HG02973 (cell line): ENCODE data around the gene SKOR1.

ENCODE experiments used
- ATAC-seq: cut with Tn5 transposase; IDR thresholded peaks from one replicate; pipeline ENCODE4 v1.9.1; 2021; ENCODE audit warnings: moderate library complexity; ENCODE audit not compliant: unreplicated experiment

SKOR1 gene, protein sequence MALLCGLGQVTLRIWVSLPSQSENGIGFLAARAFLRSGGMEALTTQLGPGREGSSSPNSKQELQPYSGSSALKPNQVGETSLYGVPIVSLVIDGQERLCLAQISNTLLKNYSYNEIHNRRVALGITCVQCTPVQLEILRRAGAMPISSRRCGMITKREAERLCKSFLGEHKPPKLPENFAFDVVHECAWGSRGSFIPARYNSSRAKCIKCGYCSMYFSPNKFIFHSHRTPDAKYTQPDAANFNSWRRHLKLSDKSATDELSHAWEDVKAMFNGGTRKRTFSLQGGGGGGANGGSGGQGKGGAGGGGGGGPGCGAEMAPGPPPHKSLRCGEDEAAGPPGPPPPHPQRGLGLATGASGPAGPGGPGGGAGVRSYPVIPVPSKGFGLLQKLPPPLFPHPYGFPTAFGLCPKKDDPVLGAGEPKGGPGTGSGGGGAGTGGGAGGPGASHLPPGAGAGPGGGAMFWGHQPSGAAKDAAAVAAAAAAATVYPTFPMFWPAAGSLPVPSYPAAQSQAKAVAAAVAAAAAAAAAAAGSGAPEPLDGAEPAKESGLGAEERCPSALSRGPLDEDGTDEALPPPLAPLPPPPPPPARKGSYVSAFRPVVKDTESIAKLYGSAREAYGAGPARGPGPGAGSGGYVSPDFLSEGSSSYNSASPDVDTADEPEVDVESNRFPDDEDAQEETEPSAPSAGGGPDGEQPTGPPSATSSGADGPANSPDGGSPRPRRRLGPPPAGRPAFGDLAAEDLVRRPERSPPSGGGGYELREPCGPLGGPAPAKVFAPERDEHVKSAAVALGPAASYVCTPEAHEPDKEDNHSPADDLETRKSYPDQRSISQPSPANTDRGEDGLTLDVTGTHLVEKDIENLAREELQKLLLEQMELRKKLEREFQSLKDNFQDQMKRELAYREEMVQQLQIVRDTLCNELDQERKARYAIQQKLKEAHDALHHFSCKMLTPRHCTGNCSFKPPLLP

DNA sequence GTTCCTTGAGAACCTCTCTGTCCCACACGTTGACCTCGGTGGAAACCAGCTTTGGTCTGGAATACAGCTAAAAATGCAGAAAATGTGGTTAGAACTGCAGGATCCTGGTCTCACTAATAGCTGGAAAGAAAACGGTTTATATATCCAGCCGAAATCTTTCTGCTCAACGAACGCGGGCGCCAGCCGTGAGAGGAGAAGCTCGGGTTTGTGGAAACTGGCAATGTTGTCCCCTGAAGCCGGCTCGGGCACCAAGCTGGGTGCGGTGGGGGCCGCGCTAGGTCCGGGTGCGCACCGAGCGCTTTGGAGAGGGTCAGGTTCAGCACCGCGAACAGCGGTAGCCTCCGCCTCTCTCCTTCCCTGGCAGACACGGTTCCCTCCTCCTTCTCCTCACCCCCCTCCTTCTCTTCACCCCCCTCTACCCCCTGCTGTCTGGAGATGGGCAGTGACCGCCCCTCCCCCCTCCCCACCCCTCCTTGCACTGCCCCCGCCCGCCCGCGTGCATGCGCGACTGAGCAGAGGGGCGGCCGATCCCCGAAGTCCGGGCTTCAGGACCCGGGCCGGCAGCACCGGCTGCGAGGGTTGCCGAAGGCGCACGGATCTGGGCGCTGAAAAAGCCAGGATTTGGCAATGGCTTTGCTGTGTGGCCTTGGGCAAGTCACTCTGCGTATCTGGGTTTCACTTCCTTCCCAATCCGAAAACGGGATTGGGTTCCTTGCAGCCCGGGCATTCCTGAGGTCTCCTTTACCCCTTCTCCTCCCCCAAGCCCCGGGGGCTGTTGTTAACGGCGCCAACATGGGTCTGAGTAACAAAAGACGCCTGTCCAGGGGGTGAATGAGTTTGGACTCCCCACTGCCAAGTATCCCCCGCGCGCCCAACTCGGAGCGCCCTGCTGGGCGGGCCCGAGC, at the start of gene SKOR1:
SKOR1 (plus strand) TSS at position 534 of the 905 bp plus-strand sequence; CDS start at position 628, 94 bp downstream.
- no peak for ATAC-seq

- no peak for ATAC-seq
Observed at GRCh38 chr15:67775998-67776397, 49.3 kb upstream of the SKOR1 start.

GRCh38 chr15:67776600-67776999, 48.7 kb upstream of the SKOR1 start:
- no peak for ATAC-seq

DNA sequence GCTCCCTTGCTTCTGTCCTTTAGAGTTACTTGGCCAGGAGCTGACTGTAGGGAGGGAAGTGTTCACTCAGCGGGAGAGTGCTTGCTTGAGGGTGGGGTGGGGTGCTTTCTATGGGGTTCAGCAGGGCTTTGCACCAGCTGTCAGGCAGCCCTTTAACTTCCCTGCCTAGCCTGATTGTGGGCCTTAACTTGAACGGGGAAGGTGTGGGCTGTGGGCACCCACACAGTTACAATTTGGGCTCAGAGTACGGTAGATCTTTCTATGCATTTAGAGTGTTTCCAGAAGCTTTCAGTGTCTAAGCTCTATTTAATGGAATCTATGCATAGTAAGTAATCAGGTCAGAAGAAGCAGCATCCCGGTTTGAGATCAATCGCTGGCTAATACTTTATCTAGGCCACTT, 48.2 kb upstream of the SKOR1 start:
- no peak for ATAC-seq

GRCh38 chr15:67777773-67778172, 47.5 kb upstream of the SKOR1 start:
- no peak for ATAC-seq

DNA sequence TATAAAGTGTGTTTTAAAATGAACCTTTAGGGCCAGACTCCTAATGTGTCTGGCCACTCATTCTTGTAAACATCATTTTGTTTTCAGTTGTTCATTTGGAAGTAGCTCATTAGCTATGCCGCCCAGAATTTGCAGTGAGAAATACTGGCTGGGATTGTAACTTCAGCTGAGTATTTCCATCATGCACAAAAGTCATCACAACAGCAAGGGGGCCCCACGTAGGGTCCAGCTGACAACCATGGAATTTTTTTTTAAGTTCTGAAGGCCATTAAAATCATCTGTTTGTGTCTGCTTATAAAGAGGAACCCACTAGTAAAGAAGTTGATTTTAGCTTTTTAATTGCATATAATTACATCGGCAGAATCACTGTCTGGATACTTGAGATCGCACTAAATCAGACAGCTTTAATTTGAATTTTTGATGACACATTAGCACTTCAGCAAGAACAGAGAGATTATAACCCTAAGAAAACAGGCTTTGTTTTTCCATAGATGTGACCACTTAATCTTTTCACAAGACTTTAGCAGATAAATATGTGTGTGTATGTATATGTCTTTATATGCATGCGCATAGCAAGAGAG, 46.3 kb upstream of the SKOR1 start:
- ATAC-seq: no peak

GRCh38 chr15:67779549-67780111, 45.7 kb upstream of the SKOR1 start:
- no peak for ATAC-seq

- ATAC-seq: no peak
Observed at GRCh38 chr15:67781061-67781460, 44.2 kb upstream of the SKOR1 start.

- no peak for ATAC-seq
Observed at GRCh38 chr15:67781907-67782690, 43.2 kb upstream of the SKOR1 start.

- no peak for ATAC-seq
Observed at GRCh38 chr15:67782691-67782991, 42.7 kb upstream of the SKOR1 start.

GRCh38 chr15:67783303-67783702, 42.0 kb upstream of the SKOR1 start:
- peak; percentile 58 for ATAC-seq

DNA sequence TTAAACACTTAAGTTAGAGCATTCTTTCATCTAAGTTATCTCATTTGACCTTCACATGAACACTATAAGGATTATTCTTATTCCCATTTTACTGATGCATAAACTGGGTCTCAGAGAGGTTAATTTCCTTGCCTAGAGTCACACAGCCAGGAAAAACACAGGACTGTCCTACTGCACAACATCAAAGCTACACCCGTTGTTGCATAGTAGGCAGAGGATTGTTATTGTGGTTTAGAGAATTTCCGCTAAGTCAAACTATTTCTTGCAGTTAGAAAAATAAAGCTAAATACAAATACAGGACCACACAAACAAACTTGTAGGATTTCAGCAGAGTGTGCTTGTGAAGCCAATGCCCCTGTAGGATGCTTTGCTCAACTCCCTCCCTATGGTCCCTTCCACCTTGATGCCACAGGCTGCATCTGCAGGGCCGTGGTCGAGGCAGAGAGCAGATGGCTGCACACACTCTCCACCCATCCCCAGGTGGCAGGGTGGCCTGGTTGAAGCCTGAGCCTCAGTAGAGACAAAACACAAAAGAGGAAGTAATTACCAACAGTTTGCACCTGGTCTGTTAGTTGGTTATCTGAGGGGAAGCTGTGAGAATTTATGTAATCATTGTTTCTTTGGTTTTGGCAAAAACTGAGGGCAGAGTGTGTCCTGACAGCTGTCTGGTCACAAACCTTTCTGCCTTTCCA, 41.1 kb upstream of the SKOR1 start:
- ATAC-seq: peak; percentile 59

DNA sequence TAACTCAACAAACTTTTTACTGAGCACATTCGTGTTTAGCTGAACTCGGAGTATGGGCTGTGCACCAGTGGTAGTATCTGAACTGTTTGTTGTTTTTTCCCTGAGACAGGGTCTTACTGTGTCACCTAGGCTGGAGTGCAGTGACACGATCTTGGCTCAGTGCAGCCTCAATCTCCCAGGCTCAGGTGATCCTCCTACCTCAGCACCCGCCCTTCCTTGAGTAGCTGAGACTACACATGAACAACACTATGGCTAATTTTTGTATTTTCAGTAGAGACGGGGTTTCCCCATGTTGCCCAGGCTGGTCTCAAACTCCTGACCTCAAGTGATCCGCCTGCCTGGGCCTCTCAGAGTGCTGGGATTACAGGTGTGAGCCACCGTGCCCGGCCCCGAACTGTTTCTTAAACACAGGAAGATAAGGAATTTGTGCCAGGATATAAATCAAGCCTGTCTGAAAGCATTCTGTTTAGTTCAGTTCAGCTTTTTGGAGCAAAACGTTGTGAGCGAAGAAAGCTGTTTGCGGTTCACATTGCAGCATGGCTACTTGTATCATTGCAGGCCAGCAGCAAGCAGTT, 40.4 kb upstream of the SKOR1 start:
- ATAC-seq: peak; percentile 3

- ATAC-seq: no peak
Observed at GRCh38 chr15:67785431-67785830, 39.9 kb upstream of the SKOR1 start.

GRCh38 chr15:67786646-67787045, 38.7 kb upstream of the SKOR1 start:
- no peak for ATAC-seq

- no peak for ATAC-seq
Observed at GRCh38 chr15:67788986-67789385, 36.3 kb upstream of the SKOR1 start.

- ATAC-seq: no peak
Observed at GRCh38 chr15:67790610-67791319, 34.5 kb upstream of the SKOR1 start.
